ENCODE measurements around the gene EXOC4.
"Not testable (repeated sequence)": the region's sequence is repeated elsewhere in the genome, so short reads cannot be mapped to it uniquely, and the experiment has no call there.

The EXOC4 gene

GRCh38 chr7:133961724-133962123 is 708.8 kb downstream of the EXOC4 start:
- no peak for DNase-seq

DNA sequence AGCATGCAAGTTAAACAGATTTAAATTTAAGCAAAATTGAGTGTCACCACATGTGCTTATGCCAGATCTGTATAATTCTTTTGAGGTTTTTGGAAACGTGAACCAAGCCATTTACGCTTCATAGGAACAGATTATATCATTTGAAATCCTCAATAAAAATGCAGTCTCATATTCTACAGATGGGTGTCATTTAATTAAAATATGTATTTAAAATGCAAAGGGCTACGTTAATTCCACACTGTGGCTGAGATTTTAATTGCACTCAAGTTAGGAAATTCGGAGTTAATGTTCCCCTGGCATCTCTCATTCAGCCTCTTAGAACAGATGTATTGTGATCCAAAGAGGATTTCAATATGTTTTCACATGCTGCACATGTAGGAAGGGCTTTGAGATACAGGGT is 709.8 kb downstream of the EXOC4 start:
- DNase-seq: no peak

DNA sequence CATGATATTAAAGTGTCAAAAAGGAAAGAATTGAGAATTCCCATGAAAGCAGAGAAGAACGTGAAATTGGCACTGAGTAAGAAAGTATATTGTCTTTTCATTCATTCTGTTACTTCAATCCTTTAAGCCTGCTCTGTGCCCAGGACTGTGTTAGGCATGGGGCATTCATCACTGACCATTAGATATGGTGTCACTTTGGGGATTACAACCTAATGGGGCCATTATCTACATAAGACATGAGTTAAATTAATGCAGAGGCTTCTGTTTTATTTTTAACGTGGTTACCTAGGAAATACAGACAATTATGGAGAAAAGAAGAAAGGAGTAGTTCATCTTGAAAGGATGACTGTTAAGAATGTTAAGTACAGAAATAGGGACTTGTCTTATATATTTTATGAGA is 710.8 kb downstream of the EXOC4 start:
- DNase-seq: no peak

GRCh38 chr7:133971625-133972024 is 718.7 kb downstream of the EXOC4 start:
- no peak for DNase-seq

GRCh38 chr7:133973710-133974109 is 720.8 kb downstream of the EXOC4 start:
- no peak for DNase-seq

GRCh38 chr7:133975130-133975529 is 722.3 kb downstream of the EXOC4 start:
- DNase-seq: no peak

- DNase-seq: no peak
Measured at GRCh38 chr7:133976140-133976539, 723.3 kb downstream of the EXOC4 start.

GRCh38 chr7:133977409-133978274 is 724.8 kb downstream of the EXOC4 start:
- no peak for DNase-seq

DNA sequence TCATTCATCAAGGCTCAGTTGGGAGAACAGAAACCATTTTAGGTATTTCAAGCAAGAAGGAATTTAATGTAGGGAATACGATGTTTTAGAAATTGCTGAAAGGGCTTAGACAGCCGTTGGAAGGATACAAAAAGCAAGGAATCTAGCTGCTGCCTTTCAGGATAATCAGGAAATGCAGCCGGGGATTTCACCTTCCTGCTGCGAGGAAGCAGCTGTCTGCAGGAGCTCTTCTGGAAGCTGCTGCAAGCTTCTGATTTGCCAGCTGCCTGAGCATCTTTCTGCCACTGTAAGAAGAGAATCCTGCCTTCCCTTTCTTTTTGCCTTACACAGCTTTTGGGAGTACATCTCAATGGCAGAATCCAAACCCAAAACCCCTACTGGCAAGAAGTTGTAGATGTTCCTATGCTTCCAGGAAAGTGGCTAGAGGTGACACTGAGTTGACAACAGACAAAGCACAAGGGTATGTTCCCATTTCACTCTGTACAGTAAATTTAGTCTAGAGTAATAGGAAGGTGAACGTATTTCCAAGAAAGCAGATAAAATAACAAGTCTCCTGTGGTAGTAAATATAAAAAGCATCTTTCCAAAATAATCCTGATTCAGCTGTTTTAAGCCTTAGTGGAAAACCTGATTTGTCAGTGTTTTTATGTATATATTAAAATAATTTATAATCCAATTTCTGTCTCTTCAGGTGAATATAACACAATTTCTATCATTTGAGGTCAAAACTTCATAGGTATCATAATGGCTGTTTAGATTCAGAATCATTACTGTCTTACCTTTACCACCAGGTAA is 725.8 kb downstream of the EXOC4 start:
- no peak for DNase-seq

DNA sequence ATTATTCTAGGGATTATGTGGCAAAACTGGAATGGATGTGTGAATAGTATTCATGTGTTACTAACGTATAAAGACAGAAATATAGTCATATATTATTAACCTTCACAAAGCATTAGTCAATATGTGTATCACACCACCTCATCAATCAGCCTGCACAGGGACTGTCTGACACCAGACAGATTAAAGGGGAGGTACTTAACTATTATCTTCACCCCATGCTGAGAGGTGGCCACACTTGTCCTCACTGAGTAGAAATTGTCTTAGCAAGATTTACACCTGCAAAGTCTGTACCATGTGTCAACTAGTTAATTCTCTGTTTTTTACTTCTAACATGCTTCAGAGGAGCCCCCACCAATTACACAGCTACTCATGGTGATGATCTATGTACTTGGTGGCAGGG is 727.9 kb downstream of the EXOC4 start:
- no peak for DNase-seq

- DNase-seq: no peak
Measured at GRCh38 chr7:133983685-133984419, 731.0 kb downstream of the EXOC4 start.

DNA sequence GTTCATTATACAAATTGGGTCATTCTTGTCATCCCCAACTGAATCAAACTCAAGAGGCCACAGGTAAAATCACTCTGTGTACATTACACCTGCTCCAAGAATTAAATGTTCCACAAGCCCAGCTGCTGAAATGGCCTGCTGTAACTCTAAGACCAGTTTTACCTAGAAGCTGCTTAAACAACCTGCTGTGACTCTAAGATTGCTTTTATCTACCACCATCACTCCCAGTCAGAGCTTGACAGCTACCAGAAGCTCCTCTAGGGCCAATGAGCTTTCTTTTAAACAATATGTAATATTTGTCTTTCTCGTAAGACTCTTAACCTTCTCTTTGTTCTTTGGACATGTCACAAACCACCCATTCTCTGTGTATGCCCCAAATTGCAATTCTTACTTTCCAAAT is 732.4 kb downstream of the EXOC4 start:
- no peak for DNase-seq

DNA sequence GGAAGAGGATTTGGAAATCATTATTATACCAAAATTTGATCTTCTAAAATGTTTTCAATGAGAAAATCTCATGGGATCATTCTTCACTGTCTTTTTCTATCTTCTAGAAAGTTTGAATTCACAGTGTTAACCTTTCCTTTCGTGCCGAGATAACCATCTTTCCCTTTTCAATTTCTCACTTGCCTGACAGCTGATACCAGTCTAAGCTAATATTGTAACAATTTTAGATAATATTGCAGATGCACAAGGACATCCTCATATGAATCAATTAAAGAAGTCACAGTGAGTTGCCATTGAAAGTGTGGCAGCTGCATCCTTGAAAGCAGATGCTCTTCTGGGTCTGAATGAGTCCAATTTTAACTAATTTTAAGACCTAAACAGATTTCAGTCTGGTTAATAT is 734.7 kb downstream of the EXOC4 start:
- DNase-seq: no peak

- DNase-seq: no peak
Measured at GRCh38 chr7:133993547-133993946, 740.7 kb downstream of the EXOC4 start.

GRCh38 chr7:133994100-133994499 is 741.2 kb downstream of the EXOC4 start:
- not testable (repeated sequence) for DNase-seq

DNA sequence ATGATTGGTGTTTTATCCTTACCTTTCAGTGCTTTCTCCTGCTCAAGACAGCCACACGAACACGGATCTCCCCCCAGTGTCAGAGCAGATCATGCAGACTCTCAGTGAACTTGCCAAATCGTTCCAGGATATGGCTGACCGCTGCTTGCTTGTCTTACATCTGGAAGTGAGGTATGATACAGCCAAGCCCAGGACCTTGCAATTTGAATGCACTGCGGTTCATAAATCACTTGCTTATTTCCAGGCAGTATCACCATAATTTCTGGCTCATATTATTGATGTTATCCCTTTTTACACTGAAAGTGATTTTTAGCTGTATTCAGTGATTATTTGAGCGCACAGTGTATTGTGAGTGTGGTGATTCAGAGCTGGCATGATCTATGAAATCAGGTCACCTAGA is 744.6 kb downstream of the EXOC4 start:
- no peak for DNase-seq

DNA sequence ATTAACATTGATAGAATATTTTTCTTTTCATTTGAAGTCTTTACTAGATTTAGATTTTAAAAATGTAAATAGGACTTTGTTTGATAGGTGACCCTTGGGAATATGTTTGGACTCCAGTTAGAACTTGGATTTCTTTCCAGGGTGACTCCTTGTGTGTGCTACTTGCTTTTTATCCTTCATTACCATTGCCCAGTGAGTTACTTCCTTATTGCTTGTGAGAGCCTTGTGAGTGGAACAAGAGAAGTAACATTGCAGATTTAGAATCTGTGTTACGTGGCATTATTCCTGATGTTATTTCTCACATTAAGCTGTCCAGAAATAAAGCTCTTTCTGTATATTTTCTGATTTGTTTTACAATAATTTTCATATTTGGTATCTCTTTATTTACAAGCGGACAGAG is 746.3 kb downstream of the EXOC4 start:
- no peak for DNase-seq

DNA sequence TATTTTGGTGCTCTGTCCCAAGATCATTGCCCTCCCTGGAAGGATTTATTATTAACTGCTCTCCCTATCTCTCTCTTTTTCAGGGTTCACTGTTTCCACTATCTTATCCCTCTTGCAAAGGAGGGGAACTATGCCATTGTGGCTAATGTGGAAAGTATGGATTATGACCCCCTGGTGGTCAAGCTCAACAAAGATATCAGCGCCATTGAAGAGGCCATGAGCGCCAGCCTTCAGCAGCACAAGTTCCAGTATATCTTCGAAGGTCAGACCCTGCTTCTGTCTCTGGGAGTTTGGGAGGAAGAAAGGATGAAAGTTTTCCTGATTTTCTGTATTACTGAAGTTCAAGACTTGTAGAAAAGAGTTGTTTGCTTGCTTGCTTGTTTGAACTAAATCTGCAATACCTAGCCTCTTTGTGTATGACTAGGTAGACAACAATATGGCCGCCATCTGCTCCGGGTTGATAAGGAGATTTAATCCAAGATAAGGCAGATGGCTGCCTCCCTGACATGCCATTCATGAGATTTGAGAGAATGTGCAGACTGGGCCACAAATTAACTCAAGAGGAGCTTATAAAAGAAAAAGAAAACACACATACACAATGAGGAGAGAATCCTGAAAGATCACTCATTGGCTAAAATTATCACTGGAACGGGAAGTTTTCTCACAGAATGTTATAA is 752.1 kb downstream of the EXOC4 start:
- DNase-seq: no peak

DNA sequence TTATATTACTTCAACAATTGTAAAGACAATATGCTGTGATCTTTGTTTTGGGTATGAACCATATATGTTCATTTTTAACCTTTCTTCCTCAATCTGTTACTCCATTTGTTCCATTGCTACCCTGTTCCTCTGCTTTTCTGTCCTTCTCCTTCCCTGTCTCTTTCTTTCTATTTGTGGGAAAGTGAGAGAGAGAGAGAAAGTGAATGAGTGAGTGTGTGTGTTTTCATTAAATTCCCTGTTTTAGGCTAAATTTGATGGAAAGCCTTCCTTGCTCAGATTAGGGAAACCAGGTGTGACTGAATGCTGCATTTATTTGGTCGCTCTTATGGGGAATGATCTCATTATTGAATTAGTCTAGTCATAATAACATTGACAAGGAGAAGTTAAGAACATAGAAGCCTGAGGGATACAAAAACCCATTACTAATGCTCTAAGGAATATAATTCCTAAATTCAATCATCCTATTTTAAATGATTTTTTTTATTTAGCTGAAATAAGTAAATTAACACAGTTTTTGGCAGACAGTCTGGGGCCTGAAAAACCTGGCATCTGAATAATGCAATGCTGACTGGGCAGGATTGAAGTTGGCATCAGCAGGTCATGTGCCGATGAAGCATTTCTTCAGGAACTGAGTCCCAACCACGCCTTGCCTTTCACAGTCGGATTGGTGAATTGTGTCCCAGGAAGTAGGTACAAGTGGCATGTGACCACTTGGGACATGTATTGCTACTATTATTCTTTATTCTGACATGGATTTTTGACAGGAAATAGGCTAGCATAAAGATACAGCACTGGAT is 756.6 kb downstream of the EXOC4 start:
- DNase-seq: no peak

DNA sequence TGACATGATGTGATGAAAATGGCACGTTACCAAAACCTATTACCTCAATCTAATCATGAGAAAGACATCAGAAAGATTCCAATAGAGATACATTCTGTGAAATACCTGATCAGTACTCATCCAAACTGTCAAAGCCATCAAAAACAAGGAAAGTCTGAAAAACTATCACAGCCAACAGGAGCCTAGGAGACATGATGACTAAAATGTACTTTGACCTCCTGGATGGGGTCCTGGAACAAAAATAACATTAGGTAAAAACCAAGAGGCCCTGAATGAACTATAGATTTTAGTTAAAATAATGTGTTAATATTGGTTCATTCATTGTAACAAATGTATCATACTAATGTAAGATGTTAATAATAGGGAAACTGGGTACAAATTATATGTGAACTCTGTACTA is 760.4 kb downstream of the EXOC4 start:
- no peak for DNase-seq

- no peak for DNase-seq
Measured at GRCh38 chr7:134014935-134015334, 762.1 kb downstream of the EXOC4 start.

Data from activated naive CD4-positive, alpha-beta T cell treated with Interleukin-2 at 50 U/mL for 16 hours (primary cell).